ENCODE results near the gene DMBX1. TPM values are rescaled to one million over a fixed set of nuclear protein-coding genes. Genes with fewer than 3 reads are reported as not detected.

The DMBX1 gene
- total and polyA plus RNA-seq, 2 donors (not counting 1 experiment from before 2014, with no cell fraction given): not detected

DNA sequence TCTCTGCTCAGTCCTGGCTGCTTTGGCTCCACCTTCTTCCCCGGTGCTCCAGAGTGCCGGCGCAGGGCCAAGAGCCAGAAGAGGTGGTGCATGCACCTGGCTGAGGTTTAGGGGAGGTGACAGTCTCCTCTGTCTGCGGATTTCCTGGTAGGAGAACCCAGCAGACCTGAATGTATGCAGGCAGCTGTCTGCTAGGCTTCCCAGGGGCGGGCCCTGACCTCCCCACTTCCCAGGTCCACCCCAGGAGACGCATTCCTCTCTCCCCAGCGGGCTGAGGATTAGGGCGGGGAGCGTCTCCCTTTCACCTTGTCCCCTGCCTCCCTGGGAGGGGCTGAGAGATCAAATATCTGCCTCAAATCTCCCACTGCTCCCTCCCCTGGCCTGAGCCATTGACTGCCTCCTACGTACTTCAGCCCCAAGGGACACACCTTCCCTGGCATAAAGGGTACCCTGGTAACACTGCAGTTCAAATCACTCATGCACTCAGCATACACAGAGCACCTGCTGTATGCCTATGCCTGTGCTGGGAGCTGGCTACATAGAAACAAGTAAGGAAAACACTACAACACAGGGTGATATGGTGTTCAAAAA lies 27.5 kb downstream of the DMBX1 start:
- no peak for DNase-seq
- WGBS (ENCODE audit: insufficient coverage): 19% methylated on average over 9 of the region's 10 CpGs
- Mint-ChIP-seq H3K4me3 (no peak overlapping the region), H3K9me3 (ENCODE audit: insufficient read depth) (no peaks in the 10 kb centered on the region), H3K27ac (no peak overlapping the region), H3K4me1 (no peaks in the 10 kb centered on the region), H3K27me3 (peaks cover 51% of the 10 kb centered on the region)
- ATAC-seq (ENCODE audit: low read depth): no peak
- no peaks in the 10 kb centered on the region for H4K20me1 ChIP-seq (ENCODE audit: control insufficient read depth, insufficient read depth, low read length, poor library complexity, severe bottlenecking)
- intact Hi-C loops (cut with micrococcal nuclease): no loop called here
- POLR2A ChIA-PET: no interaction called here
- no peaks in the 10 kb centered on the region for H3K36me3 ChIP-seq (replicated peaks in 1 of 2; ENCODE audit: control extremely low read depth in 1 of 2, control insufficient read depth in 1 of 2, extremely low read depth in 1 of 2, insufficient read depth in 2 of 2, low read length in 1 of 2)
- H3K27me3 ChIP-seq (replicated peaks in 1 of 4; ENCODE audit: control extremely low read depth in 1 of 4, control insufficient read depth in 3 of 4, insufficient read depth in 4 of 4, low read length in 3 of 4): peaks cover 0 to 7% (median 0%) of the 10 kb centered on the region in 4 experiments
- H3K4me1 ChIP-seq (ENCODE audit: control insufficient read depth in 2 of 2, insufficient read depth in 2 of 2, low read length in 2 of 2): no peaks in the 10 kb centered on the region
- no peaks in the 10 kb centered on the region for H3K9me3 ChIP-seq (ENCODE audit: control extremely low read depth in 1 of 3, control insufficient read depth in 2 of 3, insufficient read depth in 1 of 3, low read length in 2 of 3)
- H3K9ac ChIP-seq (ENCODE audit: low read length): no peak overlapping the region
- no peak for TF ChIP-seq CTCF (IDR thresholded peaks at IDR 0.05)
- no peak for TF ChIP-seq EZH2 (IDR thresholded peaks at IDR 0.05; ENCODE audit: borderline replicate concordance, insufficient read depth, low read depth, low read length, poor library complexity, severe bottlenecking)
- H3K4me3 ChIP-seq (ENCODE audit: control extremely low read depth in 1 of 5, extremely low read depth in 1 of 5, insufficient read depth in 1 of 5, low read depth in 2 of 5, low read length in 4 of 5): no peak overlapping the region
- H3K27ac ChIP-seq (ENCODE audit: low read length in 2 of 2): no peak overlapping the region
- H3K4me2 ChIP-seq (replicated peaks; ENCODE audit: low read depth, low read length, poor library complexity, severe bottlenecking): no peak overlapping the region
- H2AFZ ChIP-seq (ENCODE audit: insufficient read depth, low read depth, low read length, poor library complexity, severe bottlenecking): no peak overlapping the region
- no peaks in the 10 kb centered on the region for H3K79me2 ChIP-seq (ENCODE audit: control insufficient read depth, insufficient read depth, low read length)
- CTCF ChIA-PET: interaction anchor here (0.8 to 1.5 kb wide), 2 partner anchors 12 to 70 kb away, joined by 3 to 4 read pairs; no protein-coding TSS in a partner anchor

DNA sequence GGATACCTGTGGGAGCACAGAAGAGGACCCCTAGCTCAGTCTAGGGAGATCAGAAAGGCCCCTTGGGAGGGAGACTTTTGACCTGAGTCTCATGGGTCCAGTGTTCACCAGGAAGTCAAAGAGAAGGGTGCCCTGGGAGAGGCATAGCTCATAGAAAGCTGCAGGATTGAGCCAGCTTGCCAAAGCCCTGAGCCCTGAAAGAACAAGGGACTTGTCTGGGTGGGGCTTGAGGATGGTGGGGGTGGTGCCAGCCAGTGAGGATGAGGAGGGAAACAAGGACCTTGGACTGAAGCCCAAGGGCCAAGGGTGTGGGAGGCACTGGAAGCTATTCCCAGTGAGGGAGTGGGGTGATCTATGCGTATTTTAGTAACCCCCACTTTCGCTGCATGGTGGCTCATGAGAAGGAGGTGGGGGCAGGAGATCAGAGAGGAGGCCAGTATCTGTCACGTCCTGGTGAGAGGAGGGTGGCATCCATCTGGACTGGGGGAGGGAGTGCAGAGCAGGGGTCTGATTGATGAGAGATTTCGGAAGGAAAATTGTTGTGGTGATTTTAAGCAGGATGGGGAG lies 28.4 kb downstream of the DMBX1 start:
- Mint-ChIP-seq H3K27me3 (peaks cover 47% of the 10 kb centered on the region), H3K9me3 (ENCODE audit: insufficient read depth) (no peaks in the 10 kb centered on the region), H3K4me3 (no peak overlapping the region), H3K27ac (no peak overlapping the region), H3K4me1 (no peaks in the 10 kb centered on the region)
- Histone ChIP-seq H3K4me1 (ENCODE audit: control insufficient read depth in 2 of 2, insufficient read depth in 2 of 2, low read length in 2 of 2) (no peaks in the 10 kb centered on the region), H3K36me3 (replicated peaks in 1 of 2; ENCODE audit: control extremely low read depth in 1 of 2, control insufficient read depth in 1 of 2, extremely low read depth in 1 of 2, insufficient read depth in 2 of 2, low read length in 1 of 2) (no peaks in the 10 kb centered on the region), H3K9ac (ENCODE audit: low read length) (no peak overlapping the region), H2AFZ (ENCODE audit: insufficient read depth, low read depth, low read length, poor library complexity, severe bottlenecking) (no peak overlapping the region), H3K27me3 (replicated peaks in 1 of 4; ENCODE audit: control extremely low read depth in 1 of 4, control insufficient read depth in 3 of 4, insufficient read depth in 4 of 4, low read length in 3 of 4) (peaks cover 0 to 7% (median 0%) of the 10 kb centered on the region in 4 experiments), H4K20me1 (ENCODE audit: control insufficient read depth, insufficient read depth, low read length, poor library complexity, severe bottlenecking) (no peaks in the 10 kb centered on the region), H3K4me2 (replicated peaks; ENCODE audit: low read depth, low read length, poor library complexity, severe bottlenecking) (no peak overlapping the region), H3K9me3 (ENCODE audit: control extremely low read depth in 1 of 3, control insufficient read depth in 2 of 3, insufficient read depth in 1 of 3, low read length in 2 of 3) (no peaks in the 10 kb centered on the region), H3K27ac (ENCODE audit: low read length in 2 of 2) (no peak overlapping the region), H3K79me2 (ENCODE audit: control insufficient read depth, insufficient read depth, low read length) (no peaks in the 10 kb centered on the region), H3K4me3 (ENCODE audit: control extremely low read depth in 1 of 5, extremely low read depth in 1 of 5, insufficient read depth in 1 of 5, low read depth in 2 of 5, low read length in 4 of 5) (no peak overlapping the region)
- ATAC-seq (ENCODE audit: low read depth) (no peak), DNase-seq (no peak)
- CTCF ChIA-PET: interaction anchor here (1.5 kb wide), 1 partner anchor 71 kb away, joined by 4 read pairs; no protein-coding TSS in a partner anchor
- intact Hi-C loops (cut with micrococcal nuclease): no loop called here
- POLR2A ChIA-PET: no interaction called here
- TF ChIP-seq CTCF (IDR thresholded peaks at IDR 0.05): no peak
- no peak for TF ChIP-seq EZH2 (IDR thresholded peaks at IDR 0.05; ENCODE audit: borderline replicate concordance, insufficient read depth, low read depth, low read length, poor library complexity, severe bottlenecking)
- 92% methylated on average over 4 of the region's 4 CpGs for WGBS (ENCODE audit: insufficient coverage)
